ENCODE data around the gene BLNK. TPM values are rescaled to one million over a fixed set of nuclear protein-coding genes. Genes with fewer than 3 reads are reported as not detected.

Gene BLNK
- total and polyA plus RNA-seq, 9 of the 15 experiments (the other 6 are each of a cell fraction or from before 2014, with no cell fraction given): not detected

GRCh38 chr10:96290368-96291133 is 19.2 kb upstream of the BLNK start (continued):
- TF ChIP-seq ZNF449 (CRISPR knock-in tag; IDR thresholded peaks at IDR 0.05) (no peak), ZNF764 (CRISPR knock-in tag; IDR thresholded peaks at IDR 0.05; ENCODE audit: low read depth) (no peak), ZNF785 (CRISPR knock-in tag; IDR thresholded peaks at IDR 0.05) (no peak), GTF3C2 (IDR thresholded peaks at IDR 0.05; ENCODE audit: borderline replicate concordance, extremely low read depth, insufficient read length) (no peak)
- TF ChIP-seq, protein P1, sequence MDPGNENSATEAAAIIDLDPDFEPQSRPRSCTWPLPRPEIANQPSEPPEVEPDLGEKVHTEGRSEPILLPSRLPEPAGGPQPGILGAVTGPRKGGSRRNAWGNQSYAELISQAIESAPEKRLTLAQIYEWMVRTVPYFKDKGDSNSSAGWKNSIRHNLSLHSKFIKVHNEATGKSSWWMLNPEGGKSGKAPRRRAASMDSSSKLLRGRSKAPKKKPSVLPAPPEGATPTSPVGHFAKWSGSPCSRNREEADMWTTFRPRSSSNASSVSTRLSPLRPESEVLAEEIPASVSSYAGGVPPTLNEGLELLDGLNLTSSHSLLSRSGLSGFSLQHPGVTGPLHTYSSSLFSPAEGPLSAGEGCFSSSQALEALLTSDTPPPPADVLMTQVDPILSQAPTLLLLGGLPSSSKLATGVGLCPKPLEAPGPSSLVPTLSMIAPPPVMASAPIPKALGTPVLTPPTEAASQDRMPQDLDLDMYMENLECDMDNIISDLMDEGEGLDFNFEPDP (CRISPR knock-in tag; IDR thresholded peaks at IDR 0.05): no peak

All from K562 (cell line).